ENCODE measurements around the gene GATA2.

The GATA2 gene

GRCh38 chr3:128455116-128455515 is 37.9 kb downstream of the GATA2 start:
- TF ChIP-seq CTCF (IDR thresholded peaks at IDR 0.05; ENCODE audit: low read depth, low read length), result no peak
- DNase-seq (ENCODE audit: extremely low read depth, low read depth), result no peak

GRCh38 chr3:128454310-128454618 is 38.7 kb downstream of the GATA2 start:
- no peak for DNase-seq (ENCODE audit: extremely low read depth, low read depth)
- TF ChIP-seq CTCF (IDR thresholded peaks at IDR 0.05; ENCODE audit: low read depth, low read length), result no peak

- DNase-seq (ENCODE audit: extremely low read depth, low read depth), result no peak
These were observed 39.3 kb downstream of the GATA2 start for GRCh38 chr3:128453501-128454309.

GRCh38 chr3:128452678-128453275 is 40.2 kb downstream of the GATA2 start:
- no peak for TF ChIP-seq CTCF (IDR thresholded peaks at IDR 0.05; ENCODE audit: low read depth, low read length)
- no peak for DNase-seq (ENCODE audit: extremely low read depth, low read depth)

More at GRCh38 chr3:128453501-128454309, 39.3 kb downstream of the GATA2 start:
- TF ChIP-seq CTCF (IDR thresholded peaks at IDR 0.05; ENCODE audit: low read depth, low read length), result no peak

- TF ChIP-seq CTCF (IDR thresholded peaks at IDR 0.05; ENCODE audit: low read depth, low read length), result no peak
- no peak for DNase-seq (ENCODE audit: extremely low read depth, low read depth)
These were observed 40.9 kb downstream of the GATA2 start for GRCh38 chr3:128452120-128452519.

GRCh38 chr3:128449111-128449638 is 43.8 kb downstream of the GATA2 start:
- no peak for TF ChIP-seq CTCF (IDR thresholded peaks at IDR 0.05; ENCODE audit: low read depth, low read length)
- DNase-seq (ENCODE audit: extremely low read depth, low read depth), result no peak

- DNase-seq (ENCODE audit: extremely low read depth, low read depth), result no peak
- no peak for TF ChIP-seq CTCF (IDR thresholded peaks at IDR 0.05; ENCODE audit: low read depth, low read length)
These were observed 44.5 kb downstream of the GATA2 start for GRCh38 chr3:128448491-128448890.

All from AG09319 (cell line).